Mesenchymal stem cell (in vitro differentiated cells and primary cell): Measurements from ENCODE around the gene AGAP1.
A peak's percentile ranks its signal among the peaks of the same experiment; 100 is the strongest.

ENCODE experiments used
- DNase-seq: peaks from one replicate; pipeline ENCODE4 v3.0.0-alpha.2; 2013
- H2AFZ ChIP-seq: one replicate; pipeline ENCODE4 v1.6.1; 2013; ENCODE audit warnings: low read depth, mild to moderate bottlenecking, control low read depth, inconsistent platforms, low read length, moderate library complexity
- H2AK5ac ChIP-seq: 2 replicates; pipeline ENCODE4 v1.6.1; 2013; ENCODE audit warnings: low read length, moderate library complexity, mild to moderate bottlenecking, inconsistent platforms; ENCODE audit not compliant: severe bottlenecking
- H2BK120ac ChIP-seq: one replicate; pipeline ENCODE4 v1.6.1; 2013; ENCODE audit warnings: low read depth, mild to moderate bottlenecking, inconsistent platforms, low read length, moderate library complexity
- H2BK12ac ChIP-seq, 2 experiments: one replicate each; pipeline ENCODE4 v1.6.1; 2013; ENCODE audit warnings: inconsistent platforms in 2 of 2, low read length in 2 of 2, mild to moderate bottlenecking in 2 of 2, moderate library complexity in 2 of 2, control low read depth in 1 of 2
- H2BK15ac ChIP-seq: one replicate; pipeline ENCODE4 v1.6.1; 2013; ENCODE audit warnings: mild to moderate bottlenecking, low read depth, inconsistent platforms; ENCODE audit not compliant: poor library complexity, severe bottlenecking
- H2BK5ac ChIP-seq: 2 replicates; pipeline ENCODE4 v1.6.1; 2013; ENCODE audit warnings: low read depth, mild to moderate bottlenecking, low read length, control low read depth, inconsistent platforms; ENCODE audit not compliant: poor library complexity, severe bottlenecking
- H3K14ac ChIP-seq, 2 experiments: one replicate each; pipeline ENCODE4 v1.6.1; 2013; ENCODE audit warnings: inconsistent platforms in 2 of 2, low read length in 2 of 2, control low read depth in 1 of 2, mild to moderate bottlenecking in 1 of 2, moderate library complexity in 1 of 2
- H3K18ac ChIP-seq, 2 experiments: one replicate each; pipeline ENCODE4 v1.6.1; 2013; ENCODE audit warnings: inconsistent platforms in 2 of 2, low read length in 2 of 2, control low read depth in 1 of 2, low read depth in 1 of 2, mild to moderate bottlenecking in 1 of 2
- H3K23ac ChIP-seq, 2 experiments: one replicate each; pipeline ENCODE4 v1.6.1; 2013; ENCODE audit warnings: inconsistent platforms in 2 of 2, low read length in 2 of 2, mild to moderate bottlenecking in 2 of 2, moderate library complexity in 2 of 2, control low read depth in 1 of 2
- H3K27ac ChIP-seq: 2 replicates; pipeline ENCODE4 v1.5.1; 2013; ENCODE audit warnings: mild to moderate bottlenecking, moderate library complexity, low read length, control low read depth, inconsistent platforms; ENCODE audit not compliant: poor library complexity, severe bottlenecking
- H3K27me3 ChIP-seq, 2 experiments: 2 replicates each; pipeline versions ENCODE4 v1.6.1 to v1.7.0; 2013; ENCODE audit warnings: low read length in 2 of 2, mild to moderate bottlenecking in 2 of 2, moderate library complexity in 2 of 2, control low read depth in 1 of 2, inconsistent platforms in 1 of 2; ENCODE audit not compliant: control insufficient read depth in 1 of 2, insufficient read depth in 1 of 2
- H3K36me3 ChIP-seq, 2 experiments: 2 replicates each; pipeline versions ENCODE4 v1.6.1 to v1.7.0; 2013; ENCODE audit warnings: low read length in 2 of 2, control low read depth in 1 of 2, inconsistent platforms in 1 of 2, low read depth in 1 of 2, mild to moderate bottlenecking in 1 of 2; ENCODE audit not compliant: insufficient read depth in 2 of 2, control insufficient read depth in 1 of 2
- H3K4ac ChIP-seq, 2 experiments: one replicate each; pipeline ENCODE4 v1.6.1; 2013; ENCODE audit warnings: inconsistent platforms in 2 of 2, low read length in 2 of 2, mild to moderate bottlenecking in 2 of 2, moderate library complexity in 2 of 2, control low read depth in 1 of 2, low read depth in 1 of 2
- H3K4me1 ChIP-seq: 2 replicates; pipeline ENCODE4 v1.6.1; 2013; ENCODE audit warnings: low read depth, low read length, control low read depth; ENCODE audit not compliant: control insufficient read depth, insufficient read depth
- H3K4me2 ChIP-seq: 2 replicates; pipeline ENCODE4 v1.6.1; 2013; ENCODE audit warnings: low read length, mild to moderate bottlenecking, inconsistent platforms; ENCODE audit not compliant: poor library complexity, severe bottlenecking
- H3K4me3 ChIP-seq, 2 experiments: 2 replicates each; pipeline versions ENCODE4 v1.5.1 to v1.7.0; 2013; ENCODE audit warnings: low read length in 2 of 2, mild to moderate bottlenecking in 2 of 2, control low read depth in 1 of 2, low read depth in 1 of 2; ENCODE audit not compliant: insufficient read depth in 1 of 2
- H3K79me1 ChIP-seq: replicated peaks from 2 replicates; pipeline ENCODE4 v1.6.1; 2013; ENCODE audit warnings: mild to moderate bottlenecking, control low read depth, low read length, inconsistent platforms; ENCODE audit not compliant: poor library complexity, severe bottlenecking
- H3K9ac ChIP-seq: 2 replicates; pipeline ENCODE4 v1.7.0; 2013; ENCODE audit warnings: mild to moderate bottlenecking, low read length, moderate library complexity
- H3K9me3 ChIP-seq: 2 replicates; pipeline ENCODE4 v1.7.0; 2013; ENCODE audit warnings: mild to moderate bottlenecking, low read length; ENCODE audit not compliant: control insufficient read depth
- H4K8ac ChIP-seq: one replicate; pipeline ENCODE4 v1.6.1; 2013; ENCODE audit warnings: inconsistent platforms, mild to moderate bottlenecking, low read length, moderate library complexity
- H4K91ac ChIP-seq: one replicate; pipeline ENCODE4 v1.6.1; 2013; ENCODE audit warnings: mild to moderate bottlenecking, low read length, inconsistent platforms
- WGBS: methylation state at CpG from one replicate; pipeline ENCODE4 v1.1.7; 2013; ENCODE audit warnings: mixed read lengths; 5-methylcytosine and 5-hydroxymethylcytosine counted together

The AGAP1 gene

DNA sequence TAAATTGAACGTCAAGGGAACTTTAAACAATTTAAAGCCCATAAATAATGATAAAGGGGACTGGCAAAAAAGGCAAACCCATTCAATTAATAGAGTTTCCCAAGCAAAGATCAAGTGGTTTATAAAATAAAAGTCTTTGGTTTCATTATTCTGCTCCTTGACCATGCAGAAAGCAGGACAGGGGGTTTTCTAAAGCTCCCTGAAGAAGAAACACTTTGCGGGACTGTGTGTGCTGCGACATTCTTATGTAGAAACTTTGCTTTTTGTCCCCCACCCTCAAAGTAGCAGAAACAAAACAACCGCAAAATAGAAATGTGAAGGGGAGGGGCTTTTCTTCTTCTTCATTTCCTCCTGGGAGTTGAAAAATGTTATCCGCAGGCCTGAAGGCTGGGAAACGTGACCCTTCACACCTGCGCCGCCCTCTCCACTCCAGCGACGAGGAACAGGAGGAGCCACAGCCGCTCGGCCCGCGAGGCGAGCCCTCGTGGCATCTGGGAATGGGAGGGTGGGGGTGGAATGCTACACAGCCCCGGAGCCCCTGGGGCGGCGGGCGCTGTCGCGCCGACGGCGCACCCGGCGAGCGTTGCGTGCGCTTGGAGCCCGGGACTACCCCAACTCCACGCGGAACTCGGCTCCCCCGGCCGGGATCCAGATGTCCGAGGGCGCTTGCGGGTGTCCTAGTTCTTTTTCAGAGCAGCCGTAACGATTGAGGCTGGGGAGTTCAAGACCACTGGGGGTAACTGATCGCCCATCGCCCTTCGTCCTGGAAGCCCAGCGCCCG lies 678.6 kb downstream of the AGAP1 start:
- no peak overlapping the region for H2BK12ac ChIP-seq
- no peak overlapping the region for H3K23ac ChIP-seq
- H3K36me3 ChIP-seq = no peaks in the 10 kb centered on the region
- no peak overlapping the region for H2AFZ ChIP-seq
- DNase-seq = no peak
- H2BK120ac ChIP-seq = no peak overlapping the region
- no peak overlapping the region for H4K8ac ChIP-seq
- H2BK15ac ChIP-seq = no peak overlapping the region
- H2BK5ac ChIP-seq = no peak overlapping the region
- H3K79me1 ChIP-seq = peaks cover 1% of the 10 kb centered on the region
- no peak overlapping the region for H3K4ac ChIP-seq
- H3K27ac ChIP-seq = no peak overlapping the region
- no peak overlapping the region for H2AK5ac ChIP-seq
- H3K4me3 ChIP-seq = peak overlapping the region in 1 of 2 experiments; percentile 34
- peaks cover 58 to 92% of the 10 kb centered on the region in 2 experiments for H3K27me3 ChIP-seq
- 2% methylated on average over 32 of the region's 46 CpGs for WGBS
- H3K4me1 ChIP-seq = peaks cover 27% of the 10 kb centered on the region
- H3K9me3 ChIP-seq = no peaks in the 10 kb centered on the region
- H3K14ac ChIP-seq = no peak overlapping the region
- no peak overlapping the region for H4K91ac ChIP-seq
- H3K9ac ChIP-seq = no peak overlapping the region
- peak overlapping the region; percentile 67 for H3K4me2 ChIP-seq
- H3K18ac ChIP-seq = no peak overlapping the region

DNA sequence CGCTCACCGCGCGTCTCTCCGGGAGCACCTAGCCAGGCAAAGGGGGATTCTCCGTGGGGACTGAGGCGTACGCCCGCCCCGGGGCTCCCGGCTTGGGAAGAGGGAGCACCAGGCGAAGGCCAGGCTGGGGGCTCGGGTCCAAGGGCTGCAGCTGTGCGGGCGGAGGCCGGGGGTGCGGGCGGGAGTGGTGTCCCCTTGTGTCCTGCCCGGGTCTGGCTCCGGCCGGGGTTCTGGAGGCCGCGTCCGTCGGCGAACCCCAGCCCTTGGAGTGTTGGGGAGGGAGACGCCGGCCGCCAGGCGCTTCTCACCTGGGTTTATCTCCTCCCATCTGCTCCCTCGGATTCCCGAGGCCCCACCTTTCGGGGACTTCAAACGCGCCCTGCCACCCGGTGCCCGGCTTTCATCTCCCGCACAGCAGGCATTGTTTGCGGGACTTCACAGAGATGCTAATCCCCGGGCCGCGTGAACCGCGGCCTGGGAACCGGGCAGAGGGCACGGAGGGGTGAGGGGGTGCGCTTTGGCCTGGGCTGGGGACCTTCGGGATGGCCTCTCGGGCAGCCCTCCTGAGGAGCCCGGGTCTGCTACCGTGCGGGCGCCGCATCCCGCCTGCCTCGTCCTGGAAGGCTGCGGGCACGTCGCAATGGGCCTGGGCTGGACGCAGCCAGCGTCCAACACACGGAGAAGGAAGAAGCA lies 679.3 kb downstream of the AGAP1 start:
- H4K91ac ChIP-seq = no peak overlapping the region
- H3K27ac ChIP-seq = no peak overlapping the region
- H2BK120ac ChIP-seq = no peak overlapping the region
- H3K23ac ChIP-seq = no peak overlapping the region
- H3K4ac ChIP-seq = no peak overlapping the region
- H3K9me3 ChIP-seq = no peaks in the 10 kb centered on the region
- H3K4me2 ChIP-seq = no peak overlapping the region
- no peak overlapping the region for H3K9ac ChIP-seq
- H3K14ac ChIP-seq = no peak overlapping the region
- no peak overlapping the region for H4K8ac ChIP-seq
- no peak overlapping the region for H2AFZ ChIP-seq
- H2BK15ac ChIP-seq = no peak overlapping the region
- no peak overlapping the region for H2AK5ac ChIP-seq
- H3K18ac ChIP-seq = no peak overlapping the region
- DNase-seq = no peak
- H3K4me1 ChIP-seq = peaks cover 25% of the 10 kb centered on the region
- no peak overlapping the region for H2BK5ac ChIP-seq
- H3K36me3 ChIP-seq = no peaks in the 10 kb centered on the region
- WGBS = 3% methylated on average over 45 of the region's 62 CpGs
- no peak overlapping the region for H3K4me3 ChIP-seq
- peaks cover 58 to 96% of the 10 kb centered on the region in 2 experiments for H3K27me3 ChIP-seq
- no peak overlapping the region for H2BK12ac ChIP-seq
- peaks cover 1% of the 10 kb centered on the region for H3K79me1 ChIP-seq

DNA sequence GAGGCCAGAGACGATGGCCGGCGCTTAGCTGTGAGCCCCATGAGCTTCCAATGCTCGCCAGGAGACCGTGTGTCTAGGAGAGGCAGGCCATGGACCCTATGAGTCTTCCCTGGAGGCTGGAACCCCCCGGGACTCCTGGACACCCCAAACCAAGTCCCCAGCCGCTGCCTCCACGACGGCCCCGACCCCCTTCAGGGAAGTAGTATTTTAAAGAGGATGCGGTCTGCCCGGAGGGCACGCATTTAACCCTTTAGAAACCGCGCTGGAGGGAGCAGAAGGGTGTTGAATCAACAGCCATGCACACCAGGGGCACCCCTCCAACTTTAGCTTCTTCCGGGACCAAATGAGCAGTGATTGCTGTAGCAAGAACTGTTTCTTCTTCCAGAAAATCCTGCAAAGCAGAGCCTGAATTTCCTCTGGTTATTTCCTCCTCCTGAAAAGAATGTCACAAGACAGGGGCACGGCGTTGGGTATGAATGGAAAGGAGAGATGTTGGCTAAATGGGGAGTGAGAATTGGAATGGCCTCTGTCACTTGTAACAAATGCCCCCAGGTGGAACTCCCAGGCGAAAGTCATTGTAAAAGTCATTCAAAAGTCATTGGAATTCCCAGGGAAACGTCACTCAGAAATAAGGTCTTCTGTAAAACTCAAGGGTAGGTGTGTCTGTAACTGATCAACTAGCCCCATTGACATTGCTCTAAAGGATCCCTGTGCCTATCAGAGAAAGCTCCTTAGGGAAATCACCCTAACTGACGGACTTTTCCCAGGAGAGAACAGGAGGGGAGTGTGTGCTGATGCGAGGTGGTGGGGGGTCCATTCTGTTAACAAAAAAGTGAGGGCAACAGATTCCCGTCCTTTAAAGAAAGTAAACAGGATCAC lies 680.1 kb downstream of the AGAP1 start:
- Histone ChIP-seq H3K27me3 (peaks cover 56 to 92% of the 10 kb centered on the region in 2 experiments), H2BK15ac (no peak overlapping the region), H3K9me3 (no peaks in the 10 kb centered on the region)

More for the DNA sequence above, 680.1 kb downstream of the AGAP1 start:
- Histone ChIP-seq H3K4ac (no peak overlapping the region), H3K9ac (no peak overlapping the region), H3K79me1 (peaks cover 1% of the 10 kb centered on the region), H2BK12ac (no peak overlapping the region), H3K36me3 (no peaks in the 10 kb centered on the region), H3K27ac (no peak overlapping the region), H3K4me3 (no peak overlapping the region), H2AK5ac (no peak overlapping the region), H4K8ac (no peak overlapping the region), H4K91ac (no peak overlapping the region), H3K4me1 (peaks cover 23% of the 10 kb centered on the region), H3K23ac (no peak overlapping the region), H3K14ac (no peak overlapping the region), H3K18ac (no peak overlapping the region), H2BK5ac (no peak overlapping the region), H2BK120ac (no peak overlapping the region), H2AFZ (no peak overlapping the region), H3K4me2 (no peak overlapping the region)
- 6% methylated on average over 22 of the region's 23 CpGs for WGBS
- DNase-seq = no peak
